Activated T-helper 1 cell treated with anti-CD3 and anti-CD28 coated beads, Interleukin-12 subunit alpha, Interleukin-12 subunit beta, Interleukin-2, Interleukin-4 antibody, amounts not matched to agents 30 ng/mL and 10 ng/mL and 1 ng/mL, durations not matched to agents 14 hours and 24 hours and 36 hours (primary cell): ENCODE measurements around the gene KCNA10. TPM values are rescaled to one million over a fixed set of nuclear protein-coding genes. Genes with fewer than 3 reads are reported as not detected.

Source experiments
- DNase-seq: peaks from one replicate; pipeline ENCODE4 v3.0.0; 2021; ENCODE audit warnings: low spot score
- H3K27ac Mint-ChIP-seq: one replicate; pipeline ENCODE4 v1.8.0; 2021; ENCODE audit warnings: mild to moderate bottlenecking, mixed read lengths
- H3K27me3 Mint-ChIP-seq: one replicate; pipeline ENCODE4 v1.8.0; 2022; ENCODE audit warnings: mild to moderate bottlenecking, moderate library complexity, mixed read lengths; ENCODE audit not compliant: insufficient read depth
- H3K36me3 Mint-ChIP-seq: one replicate; pipeline ENCODE4 v1.8.0; 2021; ENCODE audit warnings: low read depth, mixed read lengths
- H3K4me1 Mint-ChIP-seq: one replicate; pipeline ENCODE4 v1.8.0; 2021; ENCODE audit warnings: low read depth, mixed read lengths
- H3K4me3 Mint-ChIP-seq: one replicate; pipeline ENCODE4 v1.8.0; 2021; ENCODE audit warnings: mild to moderate bottlenecking, moderate library complexity, mixed read lengths
- H3K9me3 Mint-ChIP-seq: one replicate; pipeline ENCODE4 v1.8.0; 2021; ENCODE audit warnings: mixed read lengths
- intact Hi-C: fragments of 100-400 bp; cut with micrococcal nuclease; formaldehyde crosslinking; loops from one replicate; pipeline ENCODE4 v1.15.1; 2024
- total RNA-seq: library from RNA; stranded (reverse); gene quantifications from 2 replicates; pipeline ENCODE4 v1.2.3, GENCODE V29; 2022

Gene KCNA10
- total RNA-seq, 1 donor from 2014 or later, result not detected

GRCh38 chr1:110505596-110505995, 13.4 kb downstream of the KCNA10 start:
- H3K9me3 Mint-ChIP-seq, result no peaks in the 10 kb centered on the region
- no peak for DNase-seq
- no peak overlapping the region for H3K27ac Mint-ChIP-seq
- H3K4me1 Mint-ChIP-seq, result no peaks in the 10 kb centered on the region
- H3K4me3 Mint-ChIP-seq, result no peak overlapping the region
- no peaks in the 10 kb centered on the region for H3K36me3 Mint-ChIP-seq
- peaks cover 25% of the 10 kb centered on the region for H3K27me3 Mint-ChIP-seq
- intact Hi-C loops, result no loop called here

GRCh38 chr1:110504226-110504625, 14.7 kb downstream of the KCNA10 start:
- Mint-ChIP-seq H3K27me3 (peaks cover 26% of the 10 kb centered on the region), H3K4me1 (no peaks in the 10 kb centered on the region), H3K4me3 (no peak overlapping the region), H3K27ac (no peak overlapping the region), H3K36me3 (no peaks in the 10 kb centered on the region), H3K9me3 (no peaks in the 10 kb centered on the region)
- intact Hi-C loops, result no loop called here
- no peak for DNase-seq

- no peak for DNase-seq
- H3K4me1 Mint-ChIP-seq, result no peaks in the 10 kb centered on the region
- H3K9me3 Mint-ChIP-seq, result no peaks in the 10 kb centered on the region
- H3K27ac Mint-ChIP-seq, result no peak overlapping the region
- no peaks in the 10 kb centered on the region for H3K36me3 Mint-ChIP-seq
- H3K4me3 Mint-ChIP-seq, result no peak overlapping the region
- intact Hi-C loops, result no loop called here
- H3K27me3 Mint-ChIP-seq, result peaks cover 21% of the 10 kb centered on the region
Measured at GRCh38 chr1:110503471-110503870, 15.5 kb downstream of the KCNA10 start.

GRCh38 chr1:110502402-110503151, 16.4 kb downstream of the KCNA10 start:
- no peak for DNase-seq
- no peaks in the 10 kb centered on the region for H3K4me1 Mint-ChIP-seq
- no peak overlapping the region for H3K4me3 Mint-ChIP-seq
- peaks cover 20% of the 10 kb centered on the region for H3K27me3 Mint-ChIP-seq
- no peaks in the 10 kb centered on the region for H3K36me3 Mint-ChIP-seq
- intact Hi-C loops, result no loop called here
- no peaks in the 10 kb centered on the region for H3K9me3 Mint-ChIP-seq
- no peak overlapping the region for H3K27ac Mint-ChIP-seq

- Mint-ChIP-seq H3K27me3 (peaks cover 20% of the 10 kb centered on the region), H3K4me3 (no peak overlapping the region), H3K9me3 (no peaks in the 10 kb centered on the region), H3K27ac (no peak overlapping the region), H3K36me3 (no peaks in the 10 kb centered on the region), H3K4me1 (no peaks in the 10 kb centered on the region)
- DNase-seq, result no peak
- intact Hi-C loops, result no loop called here
Measured at GRCh38 chr1:110501488-110502132, 17.4 kb downstream of the KCNA10 start.

- H3K4me3 Mint-ChIP-seq, result no peak overlapping the region
- intact Hi-C loops, result no loop called here
- no peaks in the 10 kb centered on the region for H3K4me1 Mint-ChIP-seq
Measured at GRCh38 chr1:110498270-110498669, 20.7 kb downstream of the KCNA10 start.

GRCh38 chr1:110495926-110496600, 22.9 kb downstream of the KCNA10 start:
- peaks cover 3% of the 10 kb centered on the region for H3K27me3 Mint-ChIP-seq
- H3K4me1 Mint-ChIP-seq, result no peaks in the 10 kb centered on the region
- H3K4me3 Mint-ChIP-seq, result no peak overlapping the region
- intact Hi-C loops, result loop anchor here (1.0 kb wide), 4 partner anchors 36 to 299 kb away; no protein-coding TSS in a partner anchor
- H3K9me3 Mint-ChIP-seq, result no peaks in the 10 kb centered on the region
- no peak overlapping the region for H3K27ac Mint-ChIP-seq
- H3K36me3 Mint-ChIP-seq, result no peaks in the 10 kb centered on the region
- peak; percentile 65 for DNase-seq

More at GRCh38 chr1:110498270-110498669, 20.7 kb downstream of the KCNA10 start:
- Mint-ChIP-seq H3K9me3 (no peaks in the 10 kb centered on the region), H3K27me3 (peaks cover 16% of the 10 kb centered on the region), H3K36me3 (no peaks in the 10 kb centered on the region), H3K27ac (no peak overlapping the region)
- no peak for DNase-seq

- intact Hi-C loops, result no loop called here
- Mint-ChIP-seq H3K27me3 (peaks cover 2% of the 10 kb centered on the region), H3K4me3 (no peak overlapping the region), H3K27ac (no peak overlapping the region), H3K4me1 (no peaks in the 10 kb centered on the region), H3K36me3 (no peaks in the 10 kb centered on the region), H3K9me3 (no peaks in the 10 kb centered on the region)
- DNase-seq, result no peak
Measured at GRCh38 chr1:110494522-110495406, 24.2 kb downstream of the KCNA10 start.

GRCh38 chr1:110494036-110494435, 24.9 kb downstream of the KCNA10 start:
- peaks cover 2% of the 10 kb centered on the region for H3K27me3 Mint-ChIP-seq
- intact Hi-C loops, result no loop called here
- no peaks in the 10 kb centered on the region for H3K36me3 Mint-ChIP-seq
- DNase-seq, result no peak
- H3K9me3 Mint-ChIP-seq, result no peaks in the 10 kb centered on the region
- H3K4me1 Mint-ChIP-seq, result no peaks in the 10 kb centered on the region
- H3K27ac Mint-ChIP-seq, result no peak overlapping the region
- H3K4me3 Mint-ChIP-seq, result no peak overlapping the region

- intact Hi-C loops, result no loop called here
- no peaks in the 10 kb centered on the region for H3K36me3 Mint-ChIP-seq
- no peak overlapping the region for H3K27ac Mint-ChIP-seq
- no peak overlapping the region for H3K4me3 Mint-ChIP-seq
- peaks cover 2% of the 10 kb centered on the region for H3K27me3 Mint-ChIP-seq
- no peak for DNase-seq
- no peaks in the 10 kb centered on the region for H3K9me3 Mint-ChIP-seq
- H3K4me1 Mint-ChIP-seq, result no peaks in the 10 kb centered on the region
Measured at GRCh38 chr1:110493059-110493699, 25.8 kb downstream of the KCNA10 start.

GRCh38 chr1:110492573-110492972, 26.4 kb downstream of the KCNA10 start:
- DNase-seq, result no peak
- peaks cover 2% of the 10 kb centered on the region for H3K27me3 Mint-ChIP-seq
- H3K27ac Mint-ChIP-seq, result no peak overlapping the region
- H3K9me3 Mint-ChIP-seq, result no peaks in the 10 kb centered on the region
- H3K36me3 Mint-ChIP-seq, result no peaks in the 10 kb centered on the region
- intact Hi-C loops, result no loop called here
- H3K4me3 Mint-ChIP-seq, result no peak overlapping the region
- H3K4me1 Mint-ChIP-seq, result no peaks in the 10 kb centered on the region

- no peaks in the 10 kb centered on the region for H3K36me3 Mint-ChIP-seq
- peaks cover 3% of the 10 kb centered on the region for H3K27me3 Mint-ChIP-seq
- H3K4me1 Mint-ChIP-seq, result no peaks in the 10 kb centered on the region
- no peak overlapping the region for H3K4me3 Mint-ChIP-seq
- H3K27ac Mint-ChIP-seq, result no peak overlapping the region
- DNase-seq, result no peak
- intact Hi-C loops, result no loop called here
- H3K9me3 Mint-ChIP-seq, result no peaks in the 10 kb centered on the region
Measured at GRCh38 chr1:110490791-110491451, 28.1 kb downstream of the KCNA10 start.
